Chondrocyte (in vitro differentiated cells): ENCODE results near the gene CC2D1B. TPM values are rescaled to one million over a fixed set of nuclear protein-coding genes. Genes with fewer than 3 reads are reported as not detected.

Experiments
- DNase-seq: peaks from one replicate; pipeline ENCODE4 v3.0.0; 2021; ENCODE audit warnings: mixed read lengths, low spot score
- H3K27ac Mint-ChIP-seq: one replicate; pipeline ENCODE4 v1.8.0; 2021; ENCODE audit warnings: mild to moderate bottlenecking, moderate library complexity, mixed read lengths; ENCODE audit not compliant: unreplicated experiment
- H3K27me3 Mint-ChIP-seq: 2 replicates; pipeline ENCODE4 v1.8.0; 2021; ENCODE audit warnings: low read depth, mixed read lengths
- H3K36me3 Mint-ChIP-seq: 2 replicates; pipeline ENCODE4 v1.8.0; 2021; ENCODE audit warnings: low read depth, mixed read lengths
- H3K4me1 Mint-ChIP-seq: 2 replicates; pipeline ENCODE4 v1.8.0; 2021; ENCODE audit warnings: low read depth, mild to moderate bottlenecking, mixed read lengths
- H3K4me3 Mint-ChIP-seq: one replicate; pipeline ENCODE4 v1.8.0; 2021; ENCODE audit warnings: mild to moderate bottlenecking, moderate library complexity, mixed read lengths; ENCODE audit not compliant: unreplicated experiment
- H3K9me3 Mint-ChIP-seq: 2 replicates; pipeline ENCODE4 v1.8.0; 2021; ENCODE audit warnings: low read depth, mixed read lengths
- CTCF ChIP-seq: fragments of 200-600 bp; sonication (generic); IDR thresholded peaks from 2 replicates; pipeline ENCODE4 v1.5.0; 2021; ENCODE audit warnings: antibody characterized with exemption, mild to moderate bottlenecking, moderate library complexity
- total RNA-seq: library from RNA; stranded (reverse); gene quantifications from 3 replicates; pipeline ENCODE4 v1.2.1, GENCODE V29; 2021

CC2D1B gene
- total RNA-seq, 1 donor from 2014 or later, result 35.0 TPM

- H3K27me3 Mint-ChIP-seq, result no peaks in the 10 kb centered on the region
- H3K36me3 Mint-ChIP-seq, result peaks cover 12% of the 10 kb centered on the region
- no peak overlapping the region for H3K27ac Mint-ChIP-seq
- no peak for TF ChIP-seq CTCF
- no peak for DNase-seq
- H3K4me1 Mint-ChIP-seq, result no peaks in the 10 kb centered on the region
- H3K4me3 Mint-ChIP-seq, result no peak overlapping the region
- no peaks in the 10 kb centered on the region for H3K9me3 Mint-ChIP-seq
Measured at GRCh38 chr1:52325786-52326185, 40.2 kb downstream of the CC2D1B start.

GRCh38 chr1:52323731-52324130 is 42.3 kb downstream of the CC2D1B start:
- no peak for TF ChIP-seq CTCF
- no peaks in the 10 kb centered on the region for H3K9me3 Mint-ChIP-seq
- DNase-seq, result no peak
- peaks cover 12% of the 10 kb centered on the region for H3K36me3 Mint-ChIP-seq
- H3K4me3 Mint-ChIP-seq, result no peak overlapping the region
- no peaks in the 10 kb centered on the region for H3K4me1 Mint-ChIP-seq
- no peak overlapping the region for H3K27ac Mint-ChIP-seq
- no peaks in the 10 kb centered on the region for H3K27me3 Mint-ChIP-seq

DNA sequence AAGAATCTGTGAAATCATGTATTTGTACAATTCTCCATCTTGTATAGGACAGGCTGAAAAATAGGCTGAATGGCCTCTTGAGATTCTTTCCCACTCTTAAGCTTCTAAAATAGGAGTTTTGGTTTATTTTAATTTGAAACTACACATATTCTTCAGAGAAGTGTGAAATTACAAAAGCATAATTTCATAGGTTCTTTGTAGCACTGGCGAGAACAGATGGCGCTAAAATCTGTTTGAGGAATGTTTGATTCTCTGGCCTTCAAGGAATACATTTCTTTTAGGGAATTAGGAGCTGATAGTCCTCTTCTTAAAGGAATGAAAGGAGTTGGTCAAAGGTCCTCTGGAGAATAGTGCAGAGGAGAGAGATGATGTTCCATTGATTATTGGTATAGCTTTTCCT is 44.9 kb downstream of the CC2D1B start:
- H3K36me3 Mint-ChIP-seq, result peaks cover 12% of the 10 kb centered on the region
- no peak overlapping the region for H3K4me3 Mint-ChIP-seq
- H3K27ac Mint-ChIP-seq, result no peak overlapping the region
- H3K27me3 Mint-ChIP-seq, result no peaks in the 10 kb centered on the region
- no peak for DNase-seq
- no peak for TF ChIP-seq CTCF
- H3K9me3 Mint-ChIP-seq, result no peaks in the 10 kb centered on the region
- no peaks in the 10 kb centered on the region for H3K4me1 Mint-ChIP-seq

GRCh38 chr1:52306227-52307006 is 59.6 kb downstream of the CC2D1B start:
- Mint-ChIP-seq H3K36me3 (peaks cover 9% of the 10 kb centered on the region), H3K27ac (no peak overlapping the region), H3K9me3 (no peaks in the 10 kb centered on the region), H3K4me1 (no peaks in the 10 kb centered on the region), H3K4me3 (no peak overlapping the region), H3K27me3 (no peaks in the 10 kb centered on the region)
- TF ChIP-seq CTCF, result no peak
- DNase-seq, result no peak

DNA sequence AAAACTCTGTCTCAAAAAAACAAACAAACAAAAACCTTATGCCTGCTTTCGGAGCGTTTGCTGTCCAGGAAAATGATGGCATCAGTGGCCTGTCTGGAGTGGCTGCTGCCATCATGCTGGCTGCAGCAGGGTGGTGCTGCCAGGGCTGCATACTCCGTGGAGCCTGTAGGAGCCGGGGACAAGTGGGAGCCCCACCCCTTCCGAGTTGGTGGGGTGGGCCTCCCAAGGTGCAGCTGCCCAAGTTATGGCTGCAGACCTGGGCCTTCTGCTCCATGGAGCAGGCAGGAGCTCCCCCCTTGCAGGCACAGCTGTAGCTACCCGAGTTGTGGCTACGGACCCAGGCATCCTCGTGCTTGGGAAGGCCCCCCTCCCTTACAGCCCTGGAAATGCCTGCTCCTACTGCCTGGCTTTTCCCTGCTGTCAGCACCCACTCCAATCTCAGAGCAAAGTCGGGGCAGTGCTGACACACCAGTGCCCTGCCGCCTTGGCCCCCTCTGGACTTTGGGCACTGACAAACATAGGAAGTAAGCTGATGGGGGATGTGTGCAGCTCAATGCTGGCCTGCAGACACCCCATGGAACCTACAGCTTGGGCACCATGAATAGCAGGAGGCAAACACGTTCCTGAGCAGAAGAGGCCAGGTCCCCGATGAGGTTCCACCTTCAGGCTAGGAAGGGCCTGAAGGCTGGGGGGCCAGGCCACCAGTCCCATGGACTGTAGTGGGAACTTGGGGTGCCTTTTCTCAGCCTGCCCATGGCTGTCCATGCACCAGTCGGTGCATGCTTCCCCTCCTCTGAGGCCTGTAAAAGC is 60.4 kb downstream of the CC2D1B start:
- Mint-ChIP-seq H3K27me3 (no peaks in the 10 kb centered on the region), H3K27ac (no peak overlapping the region), H3K9me3 (no peaks in the 10 kb centered on the region), H3K4me1 (no peaks in the 10 kb centered on the region), H3K4me3 (no peak overlapping the region), H3K36me3 (peaks cover 6% of the 10 kb centered on the region)
- TF ChIP-seq CTCF, result no peak
- DNase-seq, result no peak

Other genes starting within 250 kb of the CC2D1B start
- 20.7 to 21.6 TPM (median 20.9 TPM) in 3 replicates for gene ZFYVE9, start 224.1 kb downstream of the CC2D1B start, total RNA-seq
- 0.95 to 5.1 TPM (median 1.2 TPM) in 3 replicates for gene ORC1, start 38.2 kb upstream of the CC2D1B start, total RNA-seq
- 26.1 to 32.8 TPM (median 26.4 TPM) in 3 replicates for gene PRPF38A, start 38.4 kb upstream of the CC2D1B start, total RNA-seq
- gene TUT4, start 186.9 kb upstream of the CC2D1B start, total RNA-seq, result 40.9 to 48.9 TPM (median 42.9 TPM) in 3 replicates
- gene GPX7, start 236.2 kb upstream of the CC2D1B start, total RNA-seq, result 43.7 to 83.8 TPM (median 82.9 TPM) in 3 replicates